WTC11 (cell line): ENCODE measurements around the gene PTPRK. TPM values are rescaled to one million over a fixed set of nuclear protein-coding genes. Genes with fewer than 3 reads are reported as not detected.

Experiments used
- ATAC-seq: fragments of 200-7000 bp; cut with Tn5 transposase; 2 replicates; pipeline ENCODE4 v1.10.0; 2021; ENCODE audit warnings: mild to moderate bottlenecking, moderate library complexity
- CTCF ChIA-PET: fragments of 300-600 bp; sonication (Branson Sonifier 250); formaldehyde crosslinking; loops from one replicate; lab custom pipeline; 2021; ENCODE audit warnings: antibody characterized with exemption; lab: Charles Lee
- POLR2A ChIA-PET: fragments of 350-600 bp; sonication (Branson Sonifier 250); formaldehyde crosslinking; loops from one replicate; lab custom pipeline; 2021; ENCODE audit warnings: antibody characterized with exemption; lab: Charles Lee
- DNase-seq: peaks from one replicate; pipeline ENCODE4 v3.0.0; 2021; ENCODE audit warnings: low spot score
- H3K27ac Mint-ChIP-seq: 2 replicates; pipeline ENCODE4 v1.8.0; 2021; ENCODE audit warnings: mixed read lengths
- H3K27me3 Mint-ChIP-seq: 2 replicates; pipeline ENCODE4 v1.8.0; 2021; ENCODE audit warnings: low read depth, mild to moderate bottlenecking, moderate library complexity, mixed read lengths
- H3K36me3 Mint-ChIP-seq: 2 replicates; pipeline ENCODE4 v1.8.0; 2021; ENCODE audit warnings: mixed read lengths
- H3K4me1 Mint-ChIP-seq: 2 replicates; pipeline ENCODE4 v1.8.0; 2022; ENCODE audit warnings: mixed read lengths
- H3K4me3 Mint-ChIP-seq: 2 replicates; pipeline ENCODE4 v1.8.0; 2021; ENCODE audit warnings: mild to moderate bottlenecking, moderate library complexity, mixed read lengths
- H3K9me3 Mint-ChIP-seq: 2 replicates; pipeline ENCODE4 v1.8.0; 2021; ENCODE audit warnings: mixed read lengths
- ATF3 ChIP-seq: sonication (generic); formaldehyde crosslinking; conservative IDR thresholded peaks from 2 replicates; pipeline ENCODE4 v1.8.1; 2022; ENCODE audit warnings: mild to moderate bottlenecking, missing genetic modification reagents
- CDX4 ChIP-seq: fragments of 250-450 bp; sonication (Bioruptor Pico); IDR thresholded peaks from 2 replicates; pipeline ENCODE4 v1.9.0; 2021; ENCODE audit warnings: moderate library complexity, mild to moderate bottlenecking, inconsistent platforms, borderline replicate concordance
- CREB1 ChIP-seq: sonication (generic); formaldehyde crosslinking; IDR thresholded peaks from 2 replicates; pipeline ENCODE4 v1.8.0; 2023; ENCODE audit warnings: mild to moderate bottlenecking, missing genetic modification reagents
- ELF4 ChIP-seq: sonication (generic); formaldehyde crosslinking; IDR thresholded peaks from 2 replicates; pipeline ENCODE4 v1.8.1; 2022; ENCODE audit warnings: low read depth, mild to moderate bottlenecking, moderate library complexity, missing genetic modification reagents
- ESRRA ChIP-seq: sonication (generic); formaldehyde crosslinking; IDR thresholded peaks from 2 replicates; pipeline ENCODE4 v1.8.1; 2022; ENCODE audit warnings: mild to moderate bottlenecking, missing genetic modification reagents, borderline replicate concordance
- GRHL2 ChIP-seq: fragments of 250-450 bp; sonication (Bioruptor Pico); IDR thresholded peaks from 2 replicates; pipeline ENCODE4 v1.8.0; 2022; ENCODE audit warnings: mild to moderate bottlenecking, moderate library complexity; ENCODE audit not compliant: insufficient replicate concordance, severe bottlenecking
- GTF2I ChIP-seq: fragments of 250-450 bp; sonication (Bioruptor Pico); conservative IDR thresholded peaks from 2 replicates; pipeline ENCODE4 v1.4.0; 2021; ENCODE audit warnings: mild to moderate bottlenecking
- KAT7 ChIP-seq: sonication (generic); formaldehyde crosslinking; IDR thresholded peaks from 2 replicates; pipeline ENCODE4 v1.8.1; 2023; ENCODE audit warnings: missing genetic modification reagents, mild to moderate bottlenecking, borderline replicate concordance
- NFE2L1 ChIP-seq: sonication (generic); formaldehyde crosslinking; IDR thresholded peaks from 2 replicates; pipeline ENCODE4 v1.8.1; 2023; ENCODE audit warnings: missing genetic modification reagents
- SOX15 ChIP-seq: fragments of 250-450 bp; sonication (Bioruptor Pico); IDR thresholded peaks from 2 replicates; pipeline ENCODE4 v1.9.0; 2021; ENCODE audit warnings: mild to moderate bottlenecking
- TEAD4 ChIP-seq: sonication (generic); formaldehyde crosslinking; IDR thresholded peaks from 2 replicates; pipeline ENCODE4 v1.8.0; 2022; ENCODE audit warnings: mild to moderate bottlenecking, missing genetic modification reagents
- TP53 ChIP-seq: sonication (generic); formaldehyde crosslinking; IDR thresholded peaks from 2 replicates; pipeline ENCODE4 v1.8.1; 2023; ENCODE audit warnings: mild to moderate bottlenecking, missing genetic modification reagents
- USF1 ChIP-seq: sonication (generic); formaldehyde crosslinking; IDR thresholded peaks from 2 replicates; pipeline ENCODE4 v1.8.0; 2022; ENCODE audit warnings: mild to moderate bottlenecking, missing genetic modification reagents
- USF2 ChIP-seq: sonication (generic); formaldehyde crosslinking; IDR thresholded peaks from 2 replicates; pipeline ENCODE4 v1.8.1; 2023; ENCODE audit warnings: mild to moderate bottlenecking, missing genetic modification reagents, moderate library complexity
- ZBTB43 ChIP-seq: sonication (generic); formaldehyde crosslinking; IDR thresholded peaks from 2 replicates; pipeline ENCODE4 v1.8.1; 2023; ENCODE audit warnings: mild to moderate bottlenecking, missing genetic modification reagents
- ZNF138 ChIP-seq: sonication (generic); formaldehyde crosslinking; conservative IDR thresholded peaks from 2 replicates; pipeline ENCODE4 v1.8.1; 2022; ENCODE audit warnings: mild to moderate bottlenecking, moderate library complexity, missing genetic modification reagents
- ZNF317 ChIP-seq: sonication (generic); formaldehyde crosslinking; IDR thresholded peaks from 2 replicates; pipeline ENCODE4 v1.8.1; 2023; ENCODE audit warnings: low read depth, mild to moderate bottlenecking, moderate library complexity, missing genetic modification reagents, borderline replicate concordance
- ZNF671 ChIP-seq: fragments of 250-450 bp; sonication (Bioruptor Pico); IDR thresholded peaks from 2 replicates; pipeline ENCODE4 v1.8.0; 2021; ENCODE audit warnings: mild to moderate bottlenecking
- ZSCAN18 ChIP-seq: fragments of 250-450 bp; sonication (Bioruptor Pico); IDR thresholded peaks from 2 replicates; pipeline ENCODE4 v2.1.2; 2022; ENCODE audit warnings: mild to moderate bottlenecking, moderate library complexity
- total RNA-seq: library from RNA; stranded (reverse); gene quantifications from 3 replicates; pipeline ENCODE4 v1.2.3, GENCODE V29; 2021
- TF ChIP-seq, protein P1 (sequence below): fragments of 250-450 bp; sonication (Bioruptor Pico); IDR thresholded peaks from 2 replicates; pipeline ENCODE4 v1.8.0; 2021; ENCODE audit warnings: mild to moderate bottlenecking
- TF ChIP-seq, protein P2 (sequence below): fragments of 250-450 bp; sonication (Bioruptor Pico); IDR thresholded peaks from 2 replicates; pipeline ENCODE4 v1.9.0; 2021; ENCODE audit warnings: mild to moderate bottlenecking
- TF ChIP-seq, protein P3 (sequence below): sonication (generic); formaldehyde crosslinking; IDR thresholded peaks from 2 replicates; pipeline ENCODE4 v1.8.1; 2022; ENCODE audit warnings: low read depth, mild to moderate bottlenecking, moderate library complexity, missing genetic modification reagents, borderline replicate concordance

The PTPRK gene
- total RNA-seq, 1 experiment from 2014 or later = 44.8 TPM

GRCh38 chr6:127959869-127960268 is 560.5 kb downstream of the PTPRK start:
- Mint-ChIP-seq H3K4me3 (no peak overlapping the region), H3K27me3 (no peaks in the 10 kb centered on the region), H3K9me3 (peaks cover 6% of the 10 kb centered on the region; the same call in 1 of the 2 replicates), H3K27ac (no peak overlapping the region), H3K36me3 (no peaks in the 10 kb centered on the region), H3K4me1 (peaks cover 4% of the 10 kb centered on the region; the same call in 1 of the 2 replicates)
- ATAC-seq = peak; percentile 49
- POLR2A ChIA-PET = no interaction called here
- DNase-seq = no peak
- CTCF ChIA-PET = no interaction called here
- TF ChIP-seq, protein P1, sequence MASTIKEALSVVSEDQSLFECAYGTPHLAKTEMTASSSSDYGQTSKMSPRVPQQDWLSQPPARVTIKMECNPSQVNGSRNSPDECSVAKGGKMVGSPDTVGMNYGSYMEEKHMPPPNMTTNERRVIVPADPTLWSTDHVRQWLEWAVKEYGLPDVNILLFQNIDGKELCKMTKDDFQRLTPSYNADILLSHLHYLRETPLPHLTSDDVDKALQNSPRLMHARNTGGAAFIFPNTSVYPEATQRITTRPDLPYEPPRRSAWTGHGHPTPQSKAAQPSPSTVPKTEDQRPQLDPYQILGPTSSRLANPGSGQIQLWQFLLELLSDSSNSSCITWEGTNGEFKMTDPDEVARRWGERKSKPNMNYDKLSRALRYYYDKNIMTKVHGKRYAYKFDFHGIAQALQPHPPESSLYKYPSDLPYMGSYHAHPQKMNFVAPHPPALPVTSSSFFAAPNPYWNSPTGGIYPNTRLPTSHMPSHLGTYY (CRISPR knock-in tag) = no peak
- TF ChIP-seq ZNF317 (CRISPR knock-in tag) = no peak
- no peak for TF ChIP-seq ZNF671 (CRISPR knock-in tag)
- no peak for TF ChIP-seq USF2 (CRISPR knock-in tag)
- no peak for TF ChIP-seq GRHL2 (CRISPR knock-in tag)
- TF ChIP-seq GTF2I = no peak
- TF ChIP-seq CREB1 (CRISPR knock-in tag) = no peak
- TF ChIP-seq KAT7 (CRISPR knock-in tag) = no peak
- TF ChIP-seq ZBTB43 (CRISPR knock-in tag) = no peak
- no peak for TF ChIP-seq TP53 (CRISPR knock-in tag)

GRCh38 chr6:127956956-127957355 is 563.4 kb downstream of the PTPRK start:
- H3K27ac Mint-ChIP-seq = no peak overlapping the region

More at GRCh38 chr6:127956956-127957355, 563.4 kb downstream of the PTPRK start:
- ChIA-PET CTCF (interaction anchor here (0.7 to 1.1 kb wide), 4 partner anchors 52 to 371 kb away, joined by 3 to 6 read pairs (median 3); no protein-coding TSS in a partner anchor), POLR2A (no interaction called here)
- TF ChIP-seq SOX15 (CRISPR knock-in tag) (no peak), USF1 (CRISPR knock-in tag) (no peak), NFE2L1 (CRISPR knock-in tag) (no peak), ELF4 (no peak), CDX4 (CRISPR knock-in tag) (no peak), TEAD4 (CRISPR knock-in tag) (no peak), ZSCAN18 (CRISPR knock-in tag) (no peak), ATF3 (no peak), ESRRA (no peak), ZNF138 (no peak)
- TF ChIP-seq, protein P2, sequence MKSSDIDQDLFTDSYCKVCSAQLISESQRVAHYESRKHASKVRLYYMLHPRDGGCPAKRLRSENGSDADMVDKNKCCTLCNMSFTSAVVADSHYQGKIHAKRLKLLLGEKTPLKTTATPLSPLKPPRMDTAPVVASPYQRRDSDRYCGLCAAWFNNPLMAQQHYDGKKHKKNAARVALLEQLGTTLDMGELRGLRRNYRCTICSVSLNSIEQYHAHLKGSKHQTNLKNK (CRISPR knock-in tag) = no peak
- TF ChIP-seq, protein P3, sequence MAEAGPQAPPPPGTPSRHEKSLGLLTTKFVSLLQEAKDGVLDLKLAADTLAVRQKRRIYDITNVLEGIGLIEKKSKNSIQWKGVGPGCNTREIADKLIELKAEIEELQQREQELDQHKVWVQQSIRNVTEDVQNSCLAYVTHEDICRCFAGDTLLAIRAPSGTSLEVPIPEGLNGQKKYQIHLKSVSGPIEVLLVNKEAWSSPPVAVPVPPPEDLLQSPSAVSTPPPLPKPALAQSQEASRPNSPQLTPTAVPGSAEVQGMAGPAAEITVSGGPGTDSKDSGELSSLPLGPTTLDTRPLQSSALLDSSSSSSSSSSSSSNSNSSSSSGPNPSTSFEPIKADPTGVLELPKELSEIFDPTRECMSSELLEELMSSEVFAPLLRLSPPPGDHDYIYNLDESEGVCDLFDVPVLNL (CRISPR knock-in tag) = no peak
- H3K36me3 Mint-ChIP-seq = no peaks in the 10 kb centered on the region
- no peaks in the 10 kb centered on the region for H3K27me3 Mint-ChIP-seq
- no peak for ATAC-seq
- no peak for DNase-seq
- peaks cover 4% of the 10 kb centered on the region; the same call in 1 of the 2 replicates for H3K4me1 Mint-ChIP-seq
- peaks cover 6% of the 10 kb centered on the region; the same call in 1 of the 2 replicates for H3K9me3 Mint-ChIP-seq
- H3K4me3 Mint-ChIP-seq = no peak overlapping the region
